CD14-positive monocyte (primary cell): ENCODE measurements around the gene SCUBE2. TPM values are rescaled to one million over a fixed set of nuclear protein-coding genes. Genes with fewer than 3 reads are reported as not detected.

Experiments
- DNase-seq, 3 donors: peaks; one replicate each; pipeline ENCODE4 v3.0.0-alpha.2; 2011 to 2022
- H2AFZ ChIP-seq: 2 replicates; pipeline ENCODE4 v1.6.0; 2012; ENCODE audit warnings: mild to moderate bottlenecking, low read depth, low read length, inconsistent platforms; ENCODE audit not compliant: insufficient read depth, poor library complexity, severe bottlenecking
- H3K27ac ChIP-seq, 2 donors: 1 replicate in 1 of 2; 2 replicates in 1 of 2; pipeline ENCODE4 v1.5.1; 2012 to 2013; ENCODE audit warnings: low read length in 2 of 2, control low read depth in 1 of 2, inconsistent platforms in 1 of 2, low read depth in 1 of 2, mild to moderate bottlenecking in 1 of 2
- H3K27me3 ChIP-seq, 2 donors: one replicate each; pipeline versions ENCODE4 v1.6.0 to v1.6.1; 2011 to 2013; ENCODE audit warnings: low read length in 2 of 2; ENCODE audit not compliant: control insufficient read depth in 2 of 2, insufficient read depth in 2 of 2
- H3K36me3 ChIP-seq, 2 donors: replicated peaks in 1 of 2; 1 replicate in 1 of 2; 2 replicates in 1 of 2; pipeline versions ENCODE4 v1.5.1 to v1.6.1; 2012 to 2013; ENCODE audit warnings: low read length in 2 of 2, control low read depth in 1 of 2, inconsistent platforms in 1 of 2, mild to moderate bottlenecking in 1 of 2; ENCODE audit not compliant: insufficient read depth in 2 of 2, control insufficient read depth in 1 of 2
- H3K4me1 ChIP-seq, 2 donors: 1 replicate in 1 of 2; 2 replicates in 1 of 2; pipeline versions ENCODE4 v1.5.1 to v1.6.1; 2012 to 2013; ENCODE audit warnings: low read length in 2 of 2, control low read depth in 1 of 2, inconsistent platforms in 1 of 2, mild to moderate bottlenecking in 1 of 2, moderate library complexity in 1 of 2; ENCODE audit not compliant: insufficient read depth in 2 of 2, control insufficient read depth in 1 of 2
- H3K4me2 ChIP-seq: replicated peaks from 2 replicates; pipeline ENCODE3; 2012; ENCODE audit warnings: low read length, moderate library complexity, mild to moderate bottlenecking; ENCODE audit not compliant: poor library complexity, severe bottlenecking; ENCODE audit errors: extremely low read depth
- H3K4me3 ChIP-seq, 3 experiments: fragments of 200-600 bp in 1 of 3; sonication (generic) in 1 of 3; replicated peaks in 1 of 3; 1 replicate in 2 of 3; 2 replicates in 1 of 3; pipeline ENCODE4 v1.5.1; 2011 to 2013; ENCODE audit warnings: low read length in 3 of 3, mild to moderate bottlenecking in 3 of 3, control low read depth in 2 of 3, low read depth in 2 of 3, inconsistent platforms in 1 of 3, moderate library complexity in 1 of 3
- H3K79me2 ChIP-seq: 2 replicates; pipeline ENCODE4 v1.6.0; 2012; ENCODE audit warnings: mild to moderate bottlenecking, control low read depth, inconsistent platforms, low read length, moderate library complexity; ENCODE audit not compliant: insufficient read depth
- H3K9ac ChIP-seq: 2 replicates; pipeline ENCODE4 v1.6.0; 2017; ENCODE audit warnings: low read length, mild to moderate bottlenecking; ENCODE audit not compliant: insufficient read depth, poor library complexity, severe bottlenecking
- H3K9me3 ChIP-seq, 2 donors: replicated peaks in 1 of 2; 1 replicate in 1 of 2; 2 replicates in 1 of 2; pipeline versions ENCODE4 v1.5.1 to v1.6.1; 2012 to 2013; ENCODE audit warnings: low read length in 2 of 2, control low read depth in 1 of 2; ENCODE audit not compliant: control insufficient read depth in 1 of 2, insufficient read depth in 1 of 2
- H4K20me1 ChIP-seq: 2 replicates; pipeline ENCODE4 v1.6.0; 2012; ENCODE audit warnings: mild to moderate bottlenecking, low read length, control low read depth, moderate library complexity; ENCODE audit not compliant: insufficient read depth
- H3K27ac Mint-ChIP-seq, 7 donors: one replicate each; pipeline ENCODE4 v1.8.0; 2020; ENCODE audit warnings: mild to moderate bottlenecking in 7 of 7, mixed read lengths in 7 of 7, moderate library complexity in 6 of 7, inconsistent platforms in 2 of 7
- H3K27me3 Mint-ChIP-seq, 3 donors: one replicate each; pipeline ENCODE4 v1.8.0; 2021 to 2022; ENCODE audit warnings: low read depth in 3 of 3, mild to moderate bottlenecking in 3 of 3, mixed read lengths in 3 of 3, moderate library complexity in 3 of 3, inconsistent platforms in 1 of 3
- H3K36me3 Mint-ChIP-seq, 2 donors: one replicate each; pipeline ENCODE4 v1.8.0; 2020; ENCODE audit warnings: mixed read lengths in 2 of 2, inconsistent platforms in 1 of 2, mild to moderate bottlenecking in 1 of 2
- H3K4me1 Mint-ChIP-seq: one replicate; pipeline ENCODE4 v1.8.0; 2020; ENCODE audit warnings: mild to moderate bottlenecking, mixed read lengths
- H3K4me3 Mint-ChIP-seq, 2 donors: one replicate each; pipeline ENCODE4 v1.8.0; 2020; ENCODE audit warnings: mild to moderate bottlenecking in 2 of 2, mixed read lengths in 2 of 2, moderate library complexity in 1 of 2
- H3K9me3 Mint-ChIP-seq, 7 donors: one replicate each; pipeline ENCODE4 v1.8.0; 2020 to 2022; ENCODE audit warnings: mixed read lengths in 7 of 7, mild to moderate bottlenecking in 6 of 7, moderate library complexity in 6 of 7, inconsistent platforms in 2 of 7
- WGBS: methylation state at CpG from one replicate; pipeline ENCODE4 v1.1.5; 2013; ENCODE audit warnings: missing lambda C conversion rate; ENCODE audit not compliant: insufficient coverage; 5-methylcytosine and 5-hydroxymethylcytosine counted together
- intact Hi-C, 2 donors: fragments of 100-400 bp; cut with micrococcal nuclease; formaldehyde crosslinking; loops; one replicate each; pipeline versions ENCODE4 v1.15.0 to v1.15.1; 2023
- polyA plus RNA-seq, 3 donors: library from polyadenylated mRNA; depleted of rRNA in 1 of 3; unstranded in 2 of 3; stranded (reverse) in 1 of 3; fragments of 300-500 nt in 2 of 3; fragments of >200 nt in 1 of 3; fragmentation: Illumina TruSeq in 2 of 3; gene quantifications; 1 replicate in 2 of 3; 2 replicates in 1 of 3; pipeline ENCODE4 v1.2.3, GENCODE V29; 2012 to 2021
- TF ChIP-seq, protein P1 (sequence below): fragments of 200-600 bp; IDR thresholded peaks from one replicate; pipeline ENCODE4 v1.8.0; 2022; ENCODE audit warnings: antibody characterized with exemption, mild to moderate bottlenecking

SCUBE2 gene
- polyA plus RNA-seq, 3 donors = 0.21 to 0.36 TPM; not detected in 1

DNA sequence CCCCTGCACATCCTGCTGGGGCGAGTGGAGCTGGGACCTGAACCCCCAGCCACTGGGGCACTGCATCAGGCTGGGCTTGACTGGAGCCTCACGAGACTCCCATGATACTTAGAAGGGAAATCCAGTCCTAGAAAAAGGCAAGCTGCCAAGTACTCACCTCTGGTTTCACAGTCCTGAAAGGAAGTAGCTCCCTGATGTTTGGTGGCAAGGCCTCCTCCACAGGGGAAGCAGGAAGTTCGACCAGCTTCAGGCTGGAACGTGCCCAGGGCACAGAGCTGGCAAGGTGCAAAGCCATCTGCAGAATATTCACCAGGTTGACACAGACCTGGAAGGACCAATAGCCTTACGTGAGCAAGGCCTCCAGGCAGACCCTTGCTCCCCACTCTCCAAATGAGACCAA, 60.8 kb downstream of the SCUBE2 start:
- TF ChIP-seq, protein P1, sequence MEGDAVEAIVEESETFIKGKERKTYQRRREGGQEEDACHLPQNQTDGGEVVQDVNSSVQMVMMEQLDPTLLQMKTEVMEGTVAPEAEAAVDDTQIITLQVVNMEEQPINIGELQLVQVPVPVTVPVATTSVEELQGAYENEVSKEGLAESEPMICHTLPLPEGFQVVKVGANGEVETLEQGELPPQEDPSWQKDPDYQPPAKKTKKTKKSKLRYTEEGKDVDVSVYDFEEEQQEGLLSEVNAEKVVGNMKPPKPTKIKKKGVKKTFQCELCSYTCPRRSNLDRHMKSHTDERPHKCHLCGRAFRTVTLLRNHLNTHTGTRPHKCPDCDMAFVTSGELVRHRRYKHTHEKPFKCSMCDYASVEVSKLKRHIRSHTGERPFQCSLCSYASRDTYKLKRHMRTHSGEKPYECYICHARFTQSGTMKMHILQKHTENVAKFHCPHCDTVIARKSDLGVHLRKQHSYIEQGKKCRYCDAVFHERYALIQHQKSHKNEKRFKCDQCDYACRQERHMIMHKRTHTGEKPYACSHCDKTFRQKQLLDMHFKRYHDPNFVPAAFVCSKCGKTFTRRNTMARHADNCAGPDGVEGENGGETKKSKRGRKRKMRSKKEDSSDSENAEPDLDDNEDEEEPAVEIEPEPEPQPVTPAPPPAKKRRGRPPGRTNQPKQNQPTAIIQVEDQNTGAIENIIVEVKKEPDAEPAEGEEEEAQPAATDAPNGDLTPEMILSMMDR = no peak
- Mint-ChIP-seq H3K9me3 (no peaks in the 10 kb centered on the region), H3K4me3 (no peak overlapping the region), H3K36me3 (no peaks in the 10 kb centered on the region), H3K27ac (no peak overlapping the region), H3K4me1 (no peaks in the 10 kb centered on the region), H3K27me3 (peaks cover 0 to 4% (median 3%) of the 10 kb centered on the region in 3 donors)
- H3K9me3 ChIP-seq = no peaks in the 10 kb centered on the region
- H3K4me3 ChIP-seq = no peak overlapping the region
- no peak overlapping the region for H2AFZ ChIP-seq
- no peak for DNase-seq
- H3K79me2 ChIP-seq = no peaks in the 10 kb centered on the region
- no peaks in the 10 kb centered on the region for H3K4me1 ChIP-seq
- no peak overlapping the region for H3K9ac ChIP-seq
- no peaks in the 10 kb centered on the region for H3K36me3 ChIP-seq
- no peaks in the 10 kb centered on the region for H4K20me1 ChIP-seq
- no peaks in the 10 kb centered on the region for H3K27me3 ChIP-seq
- 60% methylated on average over 5 of the region's 5 CpGs for WGBS
- H3K4me2 ChIP-seq = no peak overlapping the region
- H3K27ac ChIP-seq = no peak overlapping the region
- intact Hi-C loops = no loop called here

DNA sequence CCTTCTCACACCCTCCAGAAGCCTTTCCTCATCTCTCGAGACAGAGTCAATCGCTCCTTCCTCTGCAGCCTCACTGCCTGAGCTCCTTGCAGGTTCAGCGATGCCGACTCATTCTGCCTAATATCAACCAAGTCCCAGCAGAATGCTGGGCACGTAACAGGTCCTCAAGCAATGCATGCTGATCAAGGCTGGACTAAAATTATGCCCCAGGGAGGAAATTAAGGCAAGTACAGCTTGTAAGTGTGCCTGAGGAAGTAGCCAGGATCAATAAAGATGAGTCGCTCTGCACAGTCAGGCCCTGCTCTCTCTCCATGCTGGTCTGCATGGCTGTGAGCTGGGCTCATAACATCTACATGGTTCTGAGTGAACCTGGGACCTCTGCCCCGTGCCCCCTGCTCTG, 62.0 kb downstream of the SCUBE2 start:
- H3K9me3 ChIP-seq = no peaks in the 10 kb centered on the region
- no peak overlapping the region for H2AFZ ChIP-seq
- no peaks in the 10 kb centered on the region for H3K79me2 ChIP-seq
- H3K27me3 Mint-ChIP-seq = peaks cover 2 to 4% (median 2%) of the 10 kb centered on the region in 3 donors
- DNase-seq = no peak
- no peaks in the 10 kb centered on the region for H3K9me3 Mint-ChIP-seq
- 98% methylated on average over 6 of the region's 7 CpGs for whole genome bisulfite sequencing
- H3K4me1 ChIP-seq = no peaks in the 10 kb centered on the region
- H3K4me3 ChIP-seq = no peak overlapping the region
- H3K36me3 Mint-ChIP-seq = no peaks in the 10 kb centered on the region
- no peak overlapping the region for H3K27ac Mint-ChIP-seq
- H3K36me3 ChIP-seq = no peaks in the 10 kb centered on the region
- no peak overlapping the region for H3K9ac ChIP-seq
- H3K27me3 ChIP-seq = no peaks in the 10 kb centered on the region
- no peaks in the 10 kb centered on the region for H4K20me1 ChIP-seq
- TF ChIP-seq, protein P1 = no peak
- no peak overlapping the region for H3K27ac ChIP-seq
- H3K4me3 Mint-ChIP-seq = no peak overlapping the region
- no peak overlapping the region for H3K4me2 ChIP-seq
- no peaks in the 10 kb centered on the region for H3K4me1 Mint-ChIP-seq
- intact Hi-C loops = no loop called here
